Stimulated activated naive CD8-positive, alpha-beta T cell treated with anti-CD3 and anti-CD28 coated beads, Interleukin-15, Interleukin-2, amounts not matched to agents 100 U/mL and 50 U/mL, for 24 hours (primary cell): Measurements from ENCODE around the gene TFIP11.
"Not testable (repeated sequence)": the region's sequence is repeated elsewhere in the genome, so short reads cannot be mapped to it uniquely, and the experiment has no call there.

Source experiments
- ATAC-seq: fragments of 150-1000 bp; cut with Tn5 transposase; one replicate; pipeline ENCODE4 v1.10.0; 2021
- DNase-seq: peaks from one replicate; pipeline ENCODE4 v3.0.0; 2021

TFIP11 gene

DNA sequence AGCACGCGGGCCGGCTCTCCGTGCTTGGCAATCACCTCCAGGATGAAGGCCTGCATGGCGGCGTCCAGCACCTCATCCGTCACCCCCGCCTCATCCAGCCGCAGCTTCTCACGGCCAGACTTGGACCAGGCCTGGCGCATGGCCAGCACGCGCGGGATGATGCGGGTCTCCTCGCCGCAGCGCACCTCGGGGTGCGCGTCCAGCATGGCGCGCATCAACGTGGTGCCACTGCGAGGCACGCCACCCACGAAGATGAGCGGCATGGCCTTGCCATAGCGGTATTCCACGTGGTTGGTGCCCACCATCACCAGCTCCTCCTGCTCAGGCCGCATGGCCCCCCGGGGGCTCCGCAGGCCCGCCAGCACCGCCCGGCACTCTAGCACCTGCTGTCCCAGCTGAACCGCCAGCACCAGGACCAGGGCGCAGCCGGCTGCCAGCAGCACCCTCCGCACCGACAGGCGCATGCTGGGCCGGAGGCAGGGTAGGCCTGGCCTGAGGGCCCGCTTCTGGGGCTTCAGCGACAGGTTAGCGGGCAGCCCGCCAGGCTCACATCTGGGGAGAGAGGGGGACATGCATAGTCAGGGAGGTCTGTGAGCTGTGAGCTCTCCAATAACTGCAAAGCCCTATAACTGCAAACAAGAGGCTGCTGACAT, 29.0 kb upstream of the TFIP11 start:
- ATAC-seq (no peak), DNase-seq (no peak)

- ATAC-seq: no peak
- DNase-seq: no peak
These were observed 27.8 kb upstream of the TFIP11 start for GRCh38 chr22:26540119-26540518.

- ATAC-seq (no peak), DNase-seq (no peak)
These were observed 24.5 kb upstream of the TFIP11 start for GRCh38 chr22:26536762-26537134.

DNA sequence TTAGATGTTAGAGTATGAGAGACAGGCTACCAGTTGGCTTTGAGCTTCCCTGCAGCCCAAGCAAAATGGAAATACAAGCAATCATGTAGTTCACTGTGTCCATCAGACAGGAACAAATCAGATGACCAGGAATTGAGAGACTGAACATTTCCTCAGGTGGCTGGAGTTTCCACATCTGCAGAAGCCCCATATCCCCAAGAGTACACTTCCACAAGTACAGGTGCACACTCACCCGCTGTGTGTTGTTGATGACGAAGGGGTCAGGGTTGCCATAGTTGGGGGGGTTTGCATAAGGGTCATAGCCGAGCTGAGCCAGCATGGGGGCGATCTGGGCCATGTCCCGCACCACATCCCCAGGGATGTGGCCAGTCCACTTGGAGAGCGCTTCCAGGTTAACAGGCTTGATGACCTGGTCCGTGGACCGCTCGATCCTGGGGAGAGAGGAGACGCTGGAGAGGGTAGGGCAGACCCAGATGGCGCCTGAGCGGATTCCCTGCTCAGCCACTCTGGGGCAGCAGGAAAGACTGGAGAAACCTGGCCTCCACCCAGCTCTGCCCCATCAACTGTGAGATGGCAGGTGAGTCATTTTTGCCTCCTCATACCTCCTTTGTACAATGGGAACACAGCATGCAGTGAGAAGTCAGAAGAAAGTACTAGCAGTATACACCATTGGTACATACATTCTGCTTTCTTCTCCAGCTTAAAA, 23.9 kb upstream of the TFIP11 start:
- no peak for DNase-seq
- ATAC-seq: no peak

DNA sequence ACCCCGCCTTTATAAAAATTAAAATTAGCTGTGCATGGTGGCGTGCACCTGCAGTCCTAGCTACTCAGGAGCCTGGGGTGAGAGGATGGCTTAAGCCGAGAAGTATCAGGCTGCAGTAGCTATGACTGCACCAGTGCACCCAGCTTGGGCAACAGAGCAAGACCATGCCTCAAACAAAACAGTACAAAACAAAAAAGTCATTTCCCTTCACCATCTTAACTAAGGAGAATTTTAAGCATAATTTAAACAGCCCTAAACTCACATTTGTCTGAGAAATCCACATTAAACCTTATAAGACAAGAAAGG, 23.3 kb upstream of the TFIP11 start:
- DNase-seq: no peak
- peak; percentile 26 for ATAC-seq

DNA sequence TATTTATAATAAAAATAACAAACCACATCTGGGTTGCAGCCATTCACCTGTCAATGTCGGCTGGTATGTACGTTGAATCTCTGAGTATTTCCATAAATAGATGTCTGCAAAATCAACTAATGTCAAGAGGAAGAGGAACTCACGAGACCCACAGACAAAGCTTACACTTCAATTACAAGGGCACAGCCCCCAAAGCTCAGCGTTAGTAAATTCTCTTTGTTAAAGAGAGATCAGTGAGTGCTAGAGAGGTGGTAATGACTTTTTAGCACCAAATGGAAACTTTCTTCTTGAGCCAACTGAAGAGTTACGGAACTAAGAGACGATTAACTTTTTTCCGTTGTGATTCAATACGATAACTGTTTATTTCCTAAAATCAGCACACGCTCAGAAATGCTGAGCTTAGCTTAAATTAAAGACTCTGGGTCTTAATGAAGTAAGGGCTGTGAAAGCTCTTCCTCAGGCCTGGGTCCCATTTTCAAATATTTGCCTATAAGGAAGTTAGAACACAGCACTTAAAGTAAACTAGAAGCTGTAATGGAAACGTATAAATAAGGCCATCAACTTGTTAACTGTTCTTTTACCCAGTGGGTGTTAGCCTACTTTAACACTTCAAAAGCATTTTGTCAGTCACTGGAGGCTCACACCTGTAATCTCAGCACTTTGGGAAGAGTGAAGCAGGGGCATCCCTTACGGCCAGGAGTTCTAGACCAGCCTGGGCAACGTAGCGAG, 22.8 kb upstream of the TFIP11 start:
- ATAC-seq: peak; percentile 30

DNA sequence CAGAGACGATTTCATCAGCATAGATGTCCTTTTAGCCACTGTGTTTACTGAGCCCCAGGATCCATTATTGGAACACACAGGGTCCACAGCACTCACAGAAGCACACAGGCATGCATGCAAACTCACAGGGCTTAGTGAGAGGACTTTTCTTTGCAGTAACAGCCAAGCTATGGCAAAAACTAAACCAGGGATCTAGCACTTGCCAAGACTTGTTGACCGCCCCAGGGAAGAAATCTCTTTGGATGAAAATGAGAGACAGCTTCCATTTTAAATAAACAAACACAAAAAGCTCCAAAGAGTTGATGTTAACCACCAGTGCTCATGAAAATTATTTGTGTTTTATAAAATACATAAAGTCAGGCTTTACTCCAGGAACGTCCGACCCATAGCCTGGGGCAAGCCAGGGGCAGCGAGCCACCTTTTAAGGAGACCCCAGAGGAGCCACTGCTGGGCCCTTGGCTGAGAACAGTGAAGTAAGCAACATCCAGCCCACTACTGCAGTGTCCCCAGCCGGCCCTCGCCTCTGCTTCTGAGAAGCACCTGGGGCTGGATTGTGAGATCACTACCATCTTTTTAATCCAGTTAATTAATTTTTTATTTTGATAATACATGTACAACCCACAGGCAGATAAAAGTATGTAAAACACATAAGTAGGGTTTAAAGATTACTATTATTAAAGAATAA, 22.0 kb upstream of the TFIP11 start:
- no peak for ATAC-seq
- DNase-seq: no peak

More for the DNA sequence above, 22.8 kb upstream of the TFIP11 start:
- DNase-seq: no peak

DNA sequence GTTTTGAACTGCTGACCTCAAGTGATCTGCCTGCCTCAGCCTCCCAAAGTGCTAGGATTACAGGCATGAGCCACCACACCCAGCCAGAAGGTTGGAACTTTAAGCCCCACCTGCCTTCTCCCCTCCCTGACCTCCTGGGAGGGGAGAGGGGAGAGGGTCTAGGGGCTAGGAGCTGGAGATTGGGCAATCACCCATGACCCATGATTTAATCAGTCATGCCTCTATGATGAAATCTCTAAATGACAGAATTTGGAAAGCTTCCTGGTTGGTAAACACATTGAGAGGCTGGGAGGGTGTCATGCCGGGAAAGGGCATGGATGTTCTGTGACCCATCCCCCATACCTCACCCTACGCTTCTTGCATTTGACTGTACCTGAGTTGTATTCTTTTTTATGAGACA, 17.1 kb upstream of the TFIP11 start:
- DNase-seq (no peak), ATAC-seq (no peak)

DNA sequence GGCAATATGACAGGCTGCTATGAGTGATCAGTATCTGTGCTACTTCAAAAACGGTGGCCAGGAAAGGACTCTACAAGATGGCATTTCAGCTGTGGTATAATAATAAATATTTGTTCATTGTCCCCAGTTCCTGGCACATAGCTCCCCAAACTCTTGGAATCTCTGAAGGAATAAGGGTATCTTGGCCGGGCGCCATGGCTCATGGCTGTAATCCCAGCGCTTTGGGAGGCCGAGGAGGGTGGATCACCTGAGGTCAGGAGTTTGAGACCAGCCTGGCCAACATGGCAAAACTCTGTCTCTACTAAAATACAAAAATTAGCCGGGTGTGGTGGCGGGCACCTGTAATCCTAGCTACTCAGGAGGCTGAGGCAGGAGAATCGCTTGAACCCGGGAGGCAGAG, 16.2 kb upstream of the TFIP11 start:
- ATAC-seq, DNase-seq: not testable (repeated sequence)

- ATAC-seq: no peak
These were observed 15.5 kb upstream of the TFIP11 start for GRCh38 chr22:26527574-26528465.

GRCh38 chr22:26527167-26527566, 14.9 kb upstream of the TFIP11 start:
- ATAC-seq (no peak), DNase-seq (no peak)

More at GRCh38 chr22:26527574-26528465, 15.5 kb upstream of the TFIP11 start:
- DNase-seq: no peak

- DNase-seq: no peak
- no peak for ATAC-seq
These were observed 13.8 kb upstream of the TFIP11 start for GRCh38 chr22:26525946-26526564.

- no peak for DNase-seq
- no peak for ATAC-seq
These were observed 12.6 kb upstream of the TFIP11 start for GRCh38 chr22:26524870-26525269.

- ATAC-seq: no peak
- DNase-seq: no peak
These were observed 10.3 kb upstream of the TFIP11 start for GRCh38 chr22:26522592-26522991.

DNA sequence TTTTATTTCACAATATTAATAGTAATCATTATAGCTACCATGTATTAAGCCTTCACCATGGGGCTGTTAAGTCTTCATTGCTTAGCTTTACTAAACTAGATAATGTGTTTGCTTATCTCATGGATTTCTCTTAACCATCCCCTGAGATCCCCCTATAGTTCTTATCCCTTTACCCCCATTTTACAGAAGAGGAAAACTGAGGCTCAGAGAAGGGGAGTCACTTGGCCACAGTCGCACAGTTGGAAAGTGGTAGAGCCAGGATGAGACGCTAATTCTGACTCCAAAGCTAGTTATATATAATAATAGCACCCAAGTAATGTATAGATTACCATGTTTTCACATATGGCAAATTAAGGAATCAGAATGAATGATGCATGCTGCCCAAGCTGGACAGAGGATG, 9.7 kb upstream of the TFIP11 start:
- no peak for ATAC-seq
- DNase-seq: no peak

DNA sequence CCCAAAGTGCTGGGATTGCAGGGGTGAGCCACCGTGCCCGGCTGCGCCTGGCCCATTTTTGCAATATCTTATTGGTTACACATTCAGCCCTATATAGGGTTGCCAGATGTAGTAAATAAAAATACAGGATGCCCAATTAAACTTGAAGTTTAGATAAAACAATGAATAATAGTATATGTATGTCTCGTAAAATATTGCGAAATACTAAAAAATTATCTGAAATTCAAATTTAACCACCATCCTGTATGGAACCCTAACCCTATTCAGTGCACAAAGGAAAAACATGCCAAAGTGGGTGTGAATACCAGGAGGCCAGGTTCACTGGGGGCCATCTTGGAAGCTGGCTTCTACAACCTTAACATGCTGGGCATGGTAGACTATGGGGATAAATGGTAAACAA, 5.2 kb upstream of the TFIP11 start:
- ATAC-seq: no peak
- DNase-seq: no peak

- ATAC-seq: no peak
- no peak for DNase-seq
These were observed 4.2 kb upstream of the TFIP11 start for GRCh38 chr22:26516503-26516902.

- ATAC-seq (no peak), DNase-seq (no peak)
These were observed 3.7 kb upstream of the TFIP11 start for GRCh38 chr22:26515931-26516330.

- no peak for ATAC-seq
- DNase-seq: no peak
These were observed 2.3 kb upstream of the TFIP11 start for GRCh38 chr22:26514419-26515161.

GRCh38 chr22:26513838-26514237, 1.6 kb upstream of the TFIP11 start:
- no peak for ATAC-seq
- no peak for DNase-seq

DNA sequence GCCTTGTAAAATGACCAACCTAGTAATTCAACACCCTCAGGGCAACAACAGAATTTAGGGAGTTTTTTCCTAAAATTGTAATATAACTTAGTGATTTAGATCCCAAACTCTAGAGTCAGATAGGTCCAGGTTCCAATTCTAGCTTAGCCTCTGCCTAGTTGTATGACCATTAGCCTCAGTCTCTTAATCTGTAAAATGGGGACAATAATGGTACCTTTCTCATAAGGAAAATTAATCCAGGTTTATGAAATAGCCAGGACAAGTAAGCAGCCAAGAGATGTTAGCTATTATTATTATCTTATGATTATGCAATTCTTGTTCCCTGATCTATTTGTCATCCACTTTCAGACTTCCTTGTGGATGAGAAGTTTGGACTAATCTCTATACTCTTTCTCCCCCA, 4.1 kb downstream of the TFIP11 start:
- no peak for DNase-seq
- ATAC-seq: no peak
